ENCODE data around the gene VGLL4.
A peak's percentile ranks its signal among the peaks of the same experiment; 100 is the strongest.
"Not testable (repeated sequence)": the region's sequence is repeated elsewhere in the genome, so short reads cannot be mapped to it uniquely, and the experiment has no call there.

The VGLL4 gene, protein sequence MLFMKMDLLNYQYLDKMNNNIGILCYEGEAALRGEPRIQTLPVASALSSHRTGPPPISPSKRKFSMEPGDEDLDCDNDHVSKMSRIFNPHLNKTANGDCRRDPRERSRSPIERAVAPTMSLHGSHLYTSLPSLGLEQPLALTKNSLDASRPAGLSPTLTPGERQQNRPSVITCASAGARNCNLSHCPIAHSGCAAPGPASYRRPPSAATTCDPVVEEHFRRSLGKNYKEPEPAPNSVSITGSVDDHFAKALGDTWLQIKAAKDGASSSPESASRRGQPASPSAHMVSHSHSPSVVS

GRCh38 chr3:11643605-11644087 is at the start of gene VGLL4:
Gene VGLL4 (minus strand): TSS chr3:11643915. CDS start chr3:11643518, 397 bp downstream.
- peak; percentile 49 for DNase-seq

DNA sequence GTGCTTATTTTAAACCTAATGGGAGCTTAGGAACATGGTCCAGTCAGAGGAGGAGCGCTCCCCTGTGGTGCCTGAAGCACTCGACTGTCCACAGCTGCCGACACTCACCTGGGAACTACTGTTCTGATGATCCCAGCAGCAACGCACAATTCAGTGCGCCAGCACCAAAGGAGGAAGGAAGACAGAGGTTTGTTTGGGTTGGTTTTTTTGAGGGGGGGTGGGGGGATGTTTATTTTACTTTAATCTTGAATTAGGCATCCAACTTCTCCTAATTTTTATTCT is 48.8 kb upstream of the VGLL4 start:
- DNase-seq = no peak

DNA sequence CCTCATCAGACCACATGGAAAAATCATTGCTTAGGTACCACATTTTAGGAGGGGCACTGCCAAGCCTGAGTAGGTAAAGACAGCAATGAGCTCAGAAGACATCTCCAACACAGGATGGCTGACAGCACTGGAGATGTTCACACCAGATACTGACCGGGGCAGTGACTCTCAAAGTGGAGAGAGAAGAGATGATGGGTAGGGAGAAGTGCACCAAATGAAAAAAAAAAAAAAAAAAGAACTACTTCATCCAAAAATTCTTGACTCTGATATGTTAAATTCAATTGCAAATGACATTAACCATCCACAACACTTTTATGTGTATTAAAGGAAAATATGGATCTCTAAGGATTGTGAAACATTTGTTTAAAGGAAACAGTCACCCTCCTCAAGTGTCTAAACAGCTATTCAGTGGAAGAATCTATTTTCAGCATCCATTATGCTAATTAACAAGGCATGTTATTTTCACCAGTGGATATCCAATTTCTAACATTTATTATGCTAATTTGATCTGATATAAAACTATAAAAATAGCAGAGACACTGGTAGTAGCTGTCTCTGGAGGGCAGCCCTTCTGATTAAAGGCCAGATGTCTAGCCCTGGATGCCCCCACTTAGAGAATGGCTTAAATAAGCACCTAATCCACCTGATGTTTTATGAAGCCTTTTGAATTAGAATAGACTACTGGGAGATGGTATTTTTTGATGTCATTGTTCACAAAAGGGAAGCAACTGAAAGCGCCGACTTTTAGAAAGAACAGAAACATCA is 48.2 kb upstream of the VGLL4 start:
- DNase-seq = no peak

- DNase-seq = no peak
Observed at GRCh38 chr3:11690863-11691766, 47.4 kb upstream of the VGLL4 start.

DNA sequence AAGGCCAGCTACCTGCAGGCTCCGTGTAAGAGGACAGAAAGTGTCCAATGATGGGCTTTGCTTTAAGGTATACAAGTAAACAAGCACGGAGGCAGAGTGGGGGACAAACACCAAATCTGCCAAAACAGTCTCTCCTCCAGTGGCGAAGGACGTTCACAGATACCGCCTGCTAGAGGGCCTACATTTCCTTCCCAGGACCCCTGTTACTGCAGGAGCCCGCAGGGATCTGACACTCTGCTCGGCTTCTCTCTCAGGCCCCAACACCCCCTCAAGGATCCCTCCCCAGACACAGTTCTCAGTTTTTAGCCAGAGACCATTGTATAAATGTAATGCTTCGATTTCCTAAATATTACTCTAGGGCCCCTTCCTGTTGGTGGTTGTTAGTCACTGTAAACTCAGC is 46.0 kb upstream of the VGLL4 start:
- no peak for DNase-seq

DNA sequence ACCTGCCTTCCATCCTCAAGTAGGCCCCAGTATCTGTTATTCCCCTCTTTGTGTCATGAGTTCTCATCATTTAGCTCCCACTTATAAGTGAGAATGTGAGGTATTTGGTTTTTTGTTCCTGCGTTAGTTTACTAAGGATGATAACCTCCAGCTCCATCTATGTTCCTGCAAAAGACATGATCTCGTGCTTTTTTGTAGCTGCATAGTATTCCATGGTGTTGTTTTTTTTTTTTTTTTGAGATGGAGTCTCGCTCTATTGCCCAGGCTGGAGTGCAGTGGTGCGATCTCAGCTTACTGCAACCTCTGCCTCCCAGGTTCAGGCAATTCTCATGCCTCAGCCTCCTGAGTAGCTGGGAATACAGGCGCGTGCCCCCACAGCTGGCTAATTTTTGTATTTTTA is 41.3 kb upstream of the VGLL4 start:
- not testable (repeated sequence) for DNase-seq

DNA sequence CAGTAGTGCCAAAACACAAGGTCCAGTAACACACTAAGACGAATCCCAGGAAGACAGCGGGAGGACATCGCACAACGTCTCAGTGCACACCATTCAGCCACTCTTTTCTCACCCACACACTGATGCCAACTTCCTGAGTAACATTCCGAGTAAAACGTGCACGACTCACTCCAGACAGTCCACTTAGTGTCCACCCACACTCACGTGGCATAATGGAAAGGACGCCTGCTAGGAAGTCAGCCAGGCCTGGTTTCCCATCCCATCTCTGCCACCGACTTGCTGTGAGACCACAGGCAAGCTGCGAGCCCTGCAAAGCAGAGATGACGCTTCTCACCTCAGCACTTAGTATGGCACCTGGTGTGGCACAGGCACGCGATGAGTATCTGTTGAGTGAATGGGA is 36.8 kb upstream of the VGLL4 start:
- DNase-seq = no peak

DNA sequence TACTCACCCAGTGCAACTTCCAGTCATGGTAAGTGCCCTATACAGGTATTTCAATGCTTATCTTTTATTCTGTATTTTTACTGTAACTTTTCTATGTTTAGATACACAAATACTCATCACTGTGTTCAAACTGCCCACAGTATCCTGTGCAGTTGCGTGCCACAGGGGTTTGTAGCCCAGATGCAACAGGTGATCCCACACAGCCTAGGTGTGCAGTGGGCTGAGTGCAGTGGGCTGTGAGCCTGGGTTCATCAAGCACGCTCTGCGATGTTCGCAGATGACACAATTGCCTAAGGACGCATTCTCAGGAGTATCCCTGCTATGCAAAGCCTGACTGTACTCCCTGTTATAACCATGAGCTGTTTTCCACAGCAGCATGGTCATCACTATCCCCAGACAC is 36.2 kb upstream of the VGLL4 start:
- no peak for DNase-seq

DNA sequence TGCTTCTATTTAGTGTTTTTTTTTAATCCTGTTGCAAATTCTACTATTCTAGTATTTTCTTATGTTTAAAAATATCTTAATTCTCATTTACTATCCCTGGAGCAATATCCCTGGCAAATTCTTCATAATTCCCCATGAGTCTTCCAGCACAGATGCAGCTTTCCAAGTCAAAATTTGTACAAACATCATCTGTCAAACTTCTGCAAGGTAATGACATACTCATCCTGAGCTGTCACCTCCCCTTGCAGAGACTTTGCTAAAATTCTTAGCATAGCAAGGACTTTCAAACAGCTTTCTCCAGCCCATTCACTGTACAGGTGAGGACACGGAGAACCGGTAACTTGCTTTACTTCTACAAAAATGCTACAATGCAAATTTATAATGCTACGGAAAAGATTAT is 28.6 kb upstream of the VGLL4 start:
- no peak for DNase-seq

DNA sequence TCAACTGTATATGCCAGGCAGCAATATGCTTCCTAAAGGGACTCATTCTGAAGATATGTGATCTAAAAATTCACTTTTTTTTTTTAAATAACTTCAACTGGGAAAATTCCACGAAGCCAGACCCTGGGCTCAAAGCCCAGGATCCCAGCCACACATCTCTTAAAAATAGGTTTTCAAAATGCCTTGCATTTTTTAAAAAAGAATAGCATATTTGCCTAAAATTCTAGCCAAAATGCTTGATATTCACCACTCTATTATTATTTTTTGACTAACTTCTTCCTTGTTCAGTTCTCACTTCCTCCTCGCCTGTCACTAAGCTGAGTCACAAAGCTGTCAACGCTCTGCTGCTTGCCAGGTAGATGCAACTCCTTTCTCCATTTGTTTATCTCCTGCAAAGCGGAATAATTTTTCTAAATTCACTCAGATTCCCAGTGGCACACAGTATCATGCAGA is 28.0 kb upstream of the VGLL4 start:
- no peak for DNase-seq

DNA sequence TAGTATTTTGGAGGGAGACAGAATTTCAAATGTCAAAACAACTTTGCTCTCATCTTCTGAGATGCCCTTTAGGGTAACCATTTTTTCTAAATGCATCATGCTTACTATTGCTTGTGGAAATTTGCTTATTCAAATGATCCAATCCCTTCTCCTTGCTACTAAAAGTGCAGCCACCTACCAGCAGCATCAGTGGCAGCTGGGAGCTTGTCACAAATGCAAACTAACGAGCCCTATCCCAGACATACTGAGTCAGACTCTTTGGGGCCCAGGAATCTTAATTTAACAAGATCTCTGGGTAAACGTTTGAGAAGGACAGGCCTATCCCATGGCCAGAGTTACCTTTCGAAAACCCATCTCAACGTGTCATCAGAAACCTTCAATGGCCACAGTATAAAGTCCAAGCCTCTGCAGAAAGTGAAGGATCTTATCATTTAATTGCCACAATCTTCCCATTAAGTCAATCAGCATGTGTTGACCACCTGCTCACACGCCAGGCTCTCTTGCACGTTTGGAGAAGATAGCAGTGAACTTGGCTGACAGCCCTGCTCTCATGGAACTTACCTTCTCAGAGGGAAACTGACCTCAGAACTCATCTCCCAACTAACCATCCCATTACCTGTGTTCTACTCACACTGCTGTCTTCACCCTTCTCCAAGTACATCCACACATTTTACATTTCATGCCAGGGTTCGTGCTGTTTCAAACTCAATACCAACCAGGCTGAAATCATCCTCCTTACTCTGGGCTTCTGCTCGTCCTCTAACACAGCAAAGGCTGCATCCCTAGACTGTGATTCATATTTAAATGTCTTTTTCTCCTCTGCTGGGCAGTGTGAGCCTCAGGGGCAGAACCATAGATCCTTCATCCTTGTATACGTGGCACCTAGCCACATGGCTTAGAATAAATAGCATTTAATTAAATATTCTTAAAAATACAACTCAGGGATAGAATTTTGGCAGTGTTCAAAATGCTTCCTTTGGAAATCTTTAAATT is 24.8 kb upstream of the VGLL4 start:
- no peak for DNase-seq

DNA sequence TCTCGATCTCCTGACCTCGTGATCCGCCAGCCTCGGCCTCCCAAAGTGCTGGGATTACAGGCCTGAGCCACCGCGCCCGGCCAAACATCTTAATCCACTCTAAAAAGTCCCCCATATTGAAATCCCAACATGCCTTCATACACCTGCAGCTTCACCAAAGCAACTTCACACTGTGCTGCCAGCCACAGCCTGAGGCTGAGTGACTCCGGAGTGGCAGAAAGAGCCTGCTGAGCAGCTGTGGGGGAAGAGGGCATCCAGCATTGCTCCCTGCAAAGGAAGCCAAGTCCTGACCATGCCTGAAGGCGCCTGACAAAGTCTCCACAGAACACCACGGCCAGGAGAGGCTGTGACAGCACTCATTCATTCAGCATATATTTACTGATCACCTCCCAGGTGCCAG is 21.6 kb upstream of the VGLL4 start:
- DNase-seq = no peak

DNA sequence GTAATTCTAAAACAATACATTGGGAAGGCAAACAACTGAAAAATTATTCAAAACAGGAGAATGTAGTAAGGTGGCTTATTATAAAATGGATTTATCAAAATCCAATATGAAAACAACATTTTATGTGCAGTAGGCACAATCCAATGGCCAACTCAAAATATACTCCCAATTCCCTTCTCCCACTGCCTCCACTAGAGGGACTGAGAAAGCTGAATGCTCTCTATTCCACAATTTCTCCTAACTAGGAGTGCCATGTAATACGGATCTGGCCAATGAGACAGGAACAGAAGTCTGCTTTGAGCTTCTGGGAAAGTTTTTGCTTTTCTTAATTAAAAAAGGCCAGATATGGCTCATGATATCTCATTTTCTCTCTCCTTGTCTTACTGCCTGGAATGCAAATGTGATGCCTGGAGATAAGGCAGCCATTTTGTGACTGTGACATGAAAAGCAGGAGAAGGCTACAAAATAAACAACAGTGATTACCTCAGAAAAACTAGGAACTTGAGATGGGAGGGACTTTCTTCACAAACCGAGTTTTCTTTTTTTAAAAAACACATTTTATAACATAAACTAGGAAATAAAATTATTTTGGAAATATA is 18.8 kb upstream of the VGLL4 start:
- DNase-seq = no peak

DNA sequence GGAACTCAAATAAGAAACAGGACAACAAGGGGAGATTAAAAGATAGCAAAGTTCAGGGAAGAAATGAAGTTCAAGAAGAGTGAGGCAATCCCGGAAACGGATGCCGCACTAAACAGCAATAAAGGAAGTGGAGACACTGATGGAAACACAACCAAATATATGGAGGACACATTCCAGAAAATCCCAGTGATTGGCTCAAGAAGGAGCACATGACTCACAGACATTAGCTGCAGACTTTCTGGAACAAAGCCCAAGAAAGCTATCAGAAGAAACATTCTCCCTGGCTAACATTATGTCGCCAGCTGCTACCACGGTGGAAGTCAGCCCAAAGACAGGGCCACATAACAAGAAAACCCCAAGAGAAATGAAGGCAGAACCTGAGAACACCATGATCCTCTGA is 18.1 kb upstream of the VGLL4 start:
- DNase-seq = no peak

DNA sequence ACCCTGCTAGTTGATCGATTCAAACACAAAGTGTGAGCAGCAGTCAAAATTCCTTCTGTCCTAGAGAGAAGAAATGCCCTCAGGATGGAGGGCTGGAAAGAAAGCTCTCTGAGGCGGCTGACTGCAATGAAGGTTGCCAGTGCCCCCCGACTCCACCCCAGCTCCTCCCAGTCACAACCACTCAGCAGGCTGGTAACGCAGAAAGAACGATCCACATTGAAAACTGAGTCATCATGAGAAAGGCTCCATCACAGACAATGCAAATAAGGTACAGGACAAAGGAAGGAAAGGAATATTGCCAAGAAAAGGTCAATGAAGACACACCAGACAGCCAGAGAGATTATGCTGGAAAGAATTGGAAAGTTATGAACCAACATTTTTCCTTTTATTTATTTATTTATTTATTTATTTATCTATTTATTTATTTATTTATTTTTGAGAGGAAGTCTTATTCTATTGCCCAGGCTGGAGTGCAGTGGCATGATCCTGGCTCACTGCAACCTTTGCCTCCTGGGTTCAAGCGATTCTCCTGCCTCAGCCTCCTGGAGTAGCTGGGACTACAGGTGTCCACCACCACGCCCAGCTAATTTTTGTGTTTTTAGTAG is 17.4 kb upstream of the VGLL4 start:
- no peak for DNase-seq

DNA sequence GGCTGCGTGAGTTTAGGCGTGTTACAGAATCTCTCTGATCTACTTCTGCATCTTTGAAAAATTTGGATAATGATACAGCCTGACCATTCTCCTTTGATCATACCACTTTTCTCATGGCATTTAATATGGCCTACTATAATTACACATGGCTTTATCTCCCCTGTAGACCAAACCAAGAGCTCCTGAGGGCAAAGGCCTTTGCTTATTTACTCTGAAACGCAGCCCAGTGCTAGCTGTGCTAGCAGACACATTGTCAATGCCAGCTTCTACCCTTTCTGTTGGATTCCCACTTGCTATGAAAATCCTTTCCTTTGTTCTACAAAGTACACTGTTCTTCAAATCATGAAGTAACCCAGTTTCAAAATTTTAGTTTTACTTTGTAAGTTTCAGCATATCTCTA is 16.5 kb upstream of the VGLL4 start:
- no peak for DNase-seq

DNA sequence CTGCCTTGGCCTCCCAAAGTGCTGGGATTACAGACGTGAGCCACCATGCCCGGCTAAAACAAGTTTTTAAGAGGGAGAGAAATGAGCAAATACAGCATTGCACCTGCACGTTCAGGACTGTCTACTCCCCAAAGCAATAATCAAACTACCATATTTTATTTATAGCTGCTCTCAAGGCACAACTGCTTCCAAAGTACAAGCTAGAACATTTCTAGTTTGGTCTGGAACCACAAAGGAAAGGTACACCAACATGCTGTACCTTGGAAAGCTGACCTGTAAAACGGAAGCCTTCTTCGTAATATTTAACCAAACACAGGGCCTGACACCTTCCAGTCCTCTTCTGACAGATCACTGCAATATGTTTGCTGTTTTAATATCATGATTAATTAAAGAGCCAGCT is 14.5 kb upstream of the VGLL4 start:
- DNase-seq = no peak

DNA sequence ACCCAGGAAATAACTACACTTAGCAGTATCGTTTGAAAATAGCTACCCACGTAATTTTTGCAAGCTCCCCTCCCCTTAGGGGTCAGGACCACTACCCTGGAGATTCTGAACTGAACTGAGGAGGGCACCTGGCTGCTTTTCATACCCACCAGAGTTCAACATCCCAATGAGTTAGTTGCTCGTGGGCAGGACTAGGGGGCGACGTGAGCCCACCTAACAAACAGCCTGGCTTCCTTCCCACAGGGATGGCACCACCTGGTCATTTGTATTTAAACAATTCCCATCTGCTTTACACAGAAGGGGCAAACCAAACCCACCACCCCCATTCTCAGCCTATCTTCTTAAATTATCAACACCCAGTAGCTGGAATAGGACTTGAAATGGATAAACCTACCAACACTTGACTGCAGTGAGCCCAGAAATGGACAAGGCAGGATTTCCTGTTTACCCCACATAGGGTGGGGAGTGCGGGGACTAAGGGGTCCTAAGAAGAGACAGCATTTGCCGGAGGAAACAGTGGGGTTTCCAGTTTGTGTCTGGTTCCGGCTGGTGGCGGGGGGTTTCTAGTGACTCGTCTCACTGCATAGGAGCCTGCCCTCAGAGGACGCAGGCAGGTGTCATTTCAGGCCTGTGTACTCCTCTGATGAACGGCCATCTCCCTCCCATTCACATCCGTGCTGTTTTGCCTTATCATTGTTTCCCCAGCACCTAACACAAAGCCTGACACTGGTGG is 11.6 kb upstream of the VGLL4 start:
- no peak for DNase-seq

- no peak for DNase-seq
Observed at GRCh38 chr3:11654166-11654565, 10.5 kb upstream of the VGLL4 start.

DNA sequence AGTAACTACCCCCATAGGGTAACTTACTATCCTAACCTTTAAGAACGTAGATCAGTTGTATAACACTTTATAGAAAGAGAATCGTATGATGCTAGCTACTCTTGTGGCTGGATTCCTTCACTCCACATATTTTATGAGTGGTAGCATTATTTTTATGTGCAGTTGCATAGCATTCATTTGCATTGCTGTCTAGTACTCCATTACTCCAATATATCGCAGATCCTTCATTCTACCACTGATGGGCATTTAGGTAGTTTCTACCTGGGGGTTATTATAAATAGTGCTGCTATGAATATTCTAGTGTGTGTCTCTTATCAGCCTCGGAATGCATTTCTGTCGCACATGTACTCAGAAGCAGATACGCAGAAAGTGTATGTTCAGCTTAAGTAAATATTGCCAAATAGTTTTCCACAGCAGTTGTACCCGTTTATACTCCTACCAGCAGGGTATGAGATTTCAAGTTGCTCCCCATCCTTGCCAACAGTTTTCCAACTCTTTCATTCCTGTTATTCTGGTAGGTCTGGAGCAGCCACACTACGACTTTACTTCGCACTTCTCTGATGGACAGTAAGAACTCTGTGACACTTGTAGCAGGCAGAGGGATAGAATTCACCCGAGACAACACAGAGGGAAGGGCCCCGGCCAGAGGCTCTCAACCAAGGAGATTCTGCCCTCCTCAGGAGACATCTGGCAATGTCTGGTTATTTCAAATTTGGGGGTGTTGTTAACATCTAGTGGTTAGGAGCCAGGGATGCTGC is 9.8 kb upstream of the VGLL4 start:
- no peak for DNase-seq
